Measurements from ENCODE around the gene GRPEL2.
"Not testable (repeated sequence)": the region's sequence is repeated elsewhere in the genome, so short reads cannot be mapped to it uniquely, and the experiment has no call there.

Gene GRPEL2

GRCh38 chr5:149378241-149378820, 33.0 kb downstream of the GRPEL2 start:
- no peak for DNase-seq

- DNase-seq: no peak
Measured at GRCh38 chr5:149379177-149379761, 34.0 kb downstream of the GRPEL2 start, which contains the start of gene IL17B. Gene IL17B, minus strand, starts transcription at chr5:149379292. Its CDS starts 67 bp downstream, at chr5:149379225.

DNA sequence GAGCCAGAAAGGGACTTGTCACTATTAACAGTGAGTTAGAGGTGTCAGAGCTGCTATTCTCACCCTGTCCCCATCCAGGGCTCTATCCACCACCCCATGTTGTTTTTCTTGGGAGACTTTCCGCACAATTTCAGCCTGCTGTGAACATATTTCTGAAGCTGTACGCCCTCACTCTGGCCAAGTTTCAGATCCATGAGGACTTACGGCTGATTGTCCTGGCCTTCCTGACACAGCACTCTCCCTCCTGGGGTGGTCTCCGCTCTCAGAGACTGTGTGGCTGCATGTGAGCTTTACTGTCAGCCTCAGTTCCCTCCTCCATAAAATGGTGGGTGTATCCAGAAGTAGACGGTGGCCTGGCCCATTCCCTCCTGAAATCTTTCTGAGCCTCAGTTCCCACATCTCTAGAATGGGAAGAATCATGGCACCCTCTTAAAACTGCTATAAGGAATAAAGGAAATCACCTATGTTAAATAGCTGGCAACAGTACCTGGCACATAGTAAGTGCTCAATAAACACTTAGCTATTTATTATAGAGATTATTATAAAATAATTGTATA, 34.6 kb downstream of the GRPEL2 start:
- no peak for DNase-seq

DNA sequence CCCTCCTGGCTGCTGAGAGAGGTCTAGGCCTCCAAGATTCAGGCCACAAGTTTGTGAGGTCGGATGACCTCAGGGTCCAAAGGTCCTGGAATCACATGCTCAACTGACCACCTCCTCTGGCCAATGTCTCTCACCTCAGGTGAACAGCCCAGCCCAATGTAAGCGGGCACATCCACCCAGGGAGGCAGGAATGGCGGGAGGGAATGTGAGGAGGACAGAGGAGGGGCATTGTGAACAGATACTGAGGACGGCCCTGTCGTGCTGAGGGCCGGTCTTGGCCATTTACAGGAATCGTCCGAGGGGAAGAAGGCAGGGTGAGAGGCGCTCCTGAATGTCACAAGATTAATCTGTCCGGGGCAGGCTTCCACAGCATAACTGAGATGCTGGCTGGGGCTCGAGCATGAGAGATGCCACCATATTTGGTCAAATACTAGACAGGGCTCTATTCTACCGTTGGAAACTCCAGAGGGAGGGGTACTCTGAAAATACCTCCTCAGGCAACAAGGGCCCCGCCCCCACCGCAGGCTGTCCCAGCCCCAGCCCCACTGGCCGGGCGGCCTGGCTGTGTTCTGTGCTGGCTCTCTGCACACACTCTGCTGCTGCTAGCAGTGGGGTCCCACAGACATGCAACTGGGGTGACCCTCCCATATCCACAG, 35.3 kb downstream of the GRPEL2 start:
- DNase-seq: peak; percentile 39

- no peak for DNase-seq
Measured at GRCh38 chr5:149381261-149381985, 36.1 kb downstream of the GRPEL2 start.

DNA sequence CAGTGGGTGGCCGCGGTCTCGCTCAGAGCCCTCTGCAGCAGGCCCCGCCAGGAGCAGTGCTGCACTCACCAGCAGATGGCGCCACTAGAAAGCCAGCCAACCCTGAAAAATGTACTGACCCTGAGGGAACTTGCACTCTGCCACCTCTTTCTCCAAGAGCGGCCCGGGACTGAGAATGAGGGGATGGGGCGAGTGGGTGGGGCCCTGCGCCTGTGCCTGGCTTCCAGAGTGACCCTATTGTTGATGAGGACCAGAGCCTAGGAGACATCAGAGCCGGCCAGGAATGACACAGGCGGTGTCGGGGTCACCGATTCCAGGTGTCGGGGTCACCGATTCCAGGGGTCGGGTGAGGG, 36.7 kb downstream of the GRPEL2 start:
- DNase-seq: peak; percentile 70

DNA sequence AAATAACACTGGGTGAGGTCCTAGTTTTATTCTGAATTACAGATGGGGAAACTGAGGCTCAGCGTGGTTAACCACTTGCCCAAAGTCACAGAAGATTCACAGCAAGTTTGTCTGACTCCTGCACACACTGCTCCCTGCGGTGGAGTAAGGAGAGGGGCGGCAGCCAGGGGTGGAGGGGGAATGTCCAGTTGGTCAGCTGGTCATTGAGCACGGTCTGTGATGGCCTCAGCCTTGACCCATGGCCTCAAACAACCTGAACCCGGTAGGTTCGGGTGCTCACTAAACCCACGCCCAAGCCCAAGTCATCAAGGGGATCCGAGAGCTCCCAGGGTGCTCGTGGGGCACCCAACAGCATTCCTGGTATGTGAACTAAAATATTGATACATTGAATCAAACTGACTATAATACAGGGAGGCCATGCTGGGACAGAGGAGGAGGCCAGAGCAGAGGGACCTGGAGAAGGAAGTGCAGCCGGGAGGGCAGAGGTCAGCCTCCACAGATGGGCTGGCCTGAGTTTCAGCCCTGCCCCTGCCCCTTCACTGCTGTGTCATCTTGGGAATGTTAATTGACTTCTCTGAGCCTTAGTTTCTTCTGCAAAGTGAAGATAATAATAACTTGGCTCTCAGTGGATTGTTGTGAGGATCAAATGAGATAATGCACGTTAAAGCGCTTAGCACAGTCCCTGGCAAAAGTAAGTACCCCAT, 37.4 kb downstream of the GRPEL2 start:
- no peak for DNase-seq

GRCh38 chr5:149383399-149383798, 38.1 kb downstream of the GRPEL2 start:
- DNase-seq: no peak

- no peak for DNase-seq
Measured at GRCh38 chr5:149386166-149386565, 40.9 kb downstream of the GRPEL2 start.

- peak; percentile 48 for DNase-seq
Measured at GRCh38 chr5:149387081-149387631, 41.9 kb downstream of the GRPEL2 start.

DNA sequence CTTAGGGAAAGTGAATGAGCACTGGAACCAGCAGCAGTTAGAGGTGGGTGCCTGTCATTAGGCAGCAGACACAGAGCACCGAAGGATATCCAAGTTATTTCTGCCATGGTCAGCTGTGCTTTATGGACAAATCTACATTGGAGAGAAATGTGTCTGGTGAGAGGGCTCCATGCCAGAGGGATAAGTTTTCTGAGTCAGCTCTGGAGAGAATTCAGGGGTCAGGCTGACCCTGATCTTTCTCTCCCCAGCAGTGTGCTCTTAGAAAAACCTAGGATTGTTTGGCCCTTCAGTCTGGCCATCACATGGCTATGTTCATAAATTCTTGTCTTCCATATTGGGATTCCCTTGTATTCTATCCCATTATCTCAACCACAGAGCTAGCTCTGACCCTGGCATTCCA, 42.7 kb downstream of the GRPEL2 start:
- peak; percentile 64 for DNase-seq

DNA sequence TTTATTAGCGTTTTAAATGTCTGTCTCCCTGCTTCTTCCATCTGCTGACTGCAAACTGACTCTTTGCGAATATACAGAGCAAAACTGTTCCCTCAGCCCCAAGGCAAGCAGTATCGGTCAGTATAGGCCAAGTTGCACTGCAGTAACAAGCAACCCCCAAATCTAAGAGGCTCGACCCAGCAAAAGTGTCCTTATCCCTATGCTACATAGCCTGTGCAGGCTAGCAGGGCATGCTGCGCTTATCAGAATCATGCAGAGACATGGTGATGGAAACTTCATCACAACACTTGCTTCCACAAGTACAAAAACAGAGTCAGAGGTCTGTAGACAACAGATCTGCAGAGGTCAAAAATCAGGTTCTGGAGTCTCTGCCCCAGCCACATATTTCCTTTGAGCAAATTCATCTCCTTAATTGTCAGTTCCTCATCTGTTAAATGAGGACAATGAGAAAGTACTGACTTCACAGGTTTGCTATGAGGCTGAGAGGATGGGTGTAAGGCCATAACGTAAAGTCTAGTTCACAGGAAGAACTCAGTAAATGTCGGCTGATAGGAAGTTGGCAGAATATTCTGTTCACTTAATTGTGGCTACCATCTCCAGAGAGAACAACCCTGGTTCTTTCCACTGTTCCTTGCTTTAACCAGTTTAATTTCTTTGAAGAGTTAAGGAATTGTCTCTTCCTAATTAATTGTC, 43.3 kb downstream of the GRPEL2 start:
- DNase-seq: no peak

- DNase-seq: no peak
Measured at GRCh38 chr5:149389552-149390495, 44.5 kb downstream of the GRPEL2 start.

DNA sequence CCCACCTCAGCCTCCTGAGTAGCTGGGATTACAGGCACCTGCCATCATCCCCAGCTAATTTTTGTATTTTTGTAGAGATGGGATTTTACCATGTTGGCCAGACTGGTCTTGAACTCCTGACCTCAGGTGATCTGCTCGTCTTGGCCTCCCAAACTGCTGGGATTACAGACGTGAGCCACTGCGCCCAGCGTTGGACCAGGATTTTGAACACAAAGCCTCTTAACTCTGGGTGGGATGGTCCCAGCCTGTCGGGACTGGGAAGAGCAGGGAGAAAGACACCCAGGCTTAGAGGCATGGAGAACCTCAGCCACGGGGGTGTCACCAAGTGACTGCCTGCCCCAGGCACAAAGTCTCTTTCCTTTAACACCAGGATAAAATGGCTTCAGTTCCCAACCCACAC, 45.8 kb downstream of the GRPEL2 start:
- DNase-seq: not testable (repeated sequence)

- no peak for DNase-seq
Measured at GRCh38 chr5:149391524-149391923, 46.2 kb downstream of the GRPEL2 start.

GRCh38 chr5:149392718-149393117, 47.4 kb downstream of the GRPEL2 start:
- DNase-seq: peak; percentile 77

DNA sequence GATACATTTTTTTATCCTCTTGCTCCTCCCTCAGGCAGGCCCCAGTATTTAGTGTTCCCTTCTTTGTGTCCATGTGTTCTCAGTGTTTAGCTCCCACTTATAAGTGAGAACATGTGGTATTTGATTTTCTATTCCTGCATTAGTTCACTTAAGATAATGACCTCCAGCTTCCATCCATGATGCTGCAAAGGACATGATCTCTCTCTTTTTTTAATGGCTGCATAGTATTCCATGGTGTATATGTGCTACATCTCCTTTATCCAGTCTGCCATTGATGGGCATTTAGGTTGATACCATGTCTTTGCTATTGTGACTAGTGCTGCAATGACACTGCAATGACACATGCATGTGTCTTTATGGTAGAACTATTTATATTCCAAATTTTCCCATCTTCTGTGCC, 49.7 kb downstream of the GRPEL2 start:
- DNase-seq: not testable (repeated sequence)

DNA sequence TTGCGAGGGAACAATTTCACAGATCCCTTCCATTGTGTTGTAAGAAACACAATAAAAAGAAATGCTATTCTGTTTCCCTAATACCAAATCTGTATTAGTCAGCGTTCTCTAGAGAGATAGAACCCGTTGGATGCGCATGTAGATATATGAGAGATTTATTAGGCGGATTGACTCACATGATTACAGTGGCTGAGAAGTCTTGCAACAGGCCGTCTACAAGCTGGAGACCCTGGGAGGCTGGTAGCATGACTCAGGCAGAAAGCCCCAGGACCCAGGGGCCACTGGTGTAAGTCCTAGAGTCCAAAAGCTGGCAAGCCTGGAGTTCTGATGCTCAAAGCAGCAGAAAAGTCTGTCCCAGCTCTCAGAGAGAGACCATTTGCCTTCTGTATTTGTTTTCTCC, 52.2 kb downstream of the GRPEL2 start:
- DNase-seq: peak; percentile 98

DNA sequence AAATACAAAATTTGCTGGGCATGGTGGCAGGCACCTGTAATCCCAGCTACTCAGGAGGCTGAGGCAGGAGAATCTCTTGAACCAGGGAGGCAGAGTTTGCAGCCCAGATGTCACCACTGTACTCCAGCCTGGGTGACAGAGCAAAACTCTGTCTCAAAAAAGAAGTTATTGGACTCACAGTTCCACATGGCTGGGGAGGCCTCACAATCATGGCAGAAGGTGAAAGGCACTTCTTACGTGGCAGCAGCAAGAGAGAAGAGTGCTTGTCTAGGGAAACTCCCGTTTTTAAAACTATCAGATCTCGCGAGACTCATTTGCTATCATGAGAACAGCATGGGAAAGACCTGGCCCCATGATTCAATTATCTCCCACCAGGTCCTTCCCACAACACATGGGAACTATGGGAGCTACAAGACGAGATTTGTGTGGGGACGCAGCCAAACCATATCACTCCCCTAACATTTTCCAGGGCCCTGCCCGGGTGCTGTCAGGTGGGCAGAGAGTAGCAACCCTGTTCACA, 53.5 kb downstream of the GRPEL2 start:
- not testable (repeated sequence) for DNase-seq

DNA sequence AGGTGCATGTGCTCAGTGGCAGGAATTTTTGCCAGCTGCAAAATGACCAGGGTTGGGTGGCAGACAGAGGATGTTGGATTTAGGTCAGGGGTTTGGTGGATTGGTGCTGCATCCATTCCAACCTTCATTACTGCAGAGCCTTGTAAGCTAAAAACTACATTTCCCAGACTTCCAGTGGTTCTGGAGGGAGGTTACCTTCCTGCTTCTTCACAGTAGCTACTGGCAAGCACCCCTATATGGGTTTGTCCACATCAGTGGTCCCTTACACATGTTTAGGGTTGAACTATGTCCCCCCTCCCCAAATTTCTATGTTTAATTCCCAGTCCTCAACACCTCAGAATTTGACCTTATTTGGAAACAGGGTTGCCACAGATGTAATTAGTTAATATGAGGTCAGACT, 54.5 kb downstream of the GRPEL2 start:
- DNase-seq: no peak
